Suppressor macrophage treated with lipopolysaccharide for 1 hour (primary cell): ENCODE data around the gene SFXN5.

Experiments used
- DNase-seq, 3 donors: peaks; one replicate each; pipeline ENCODE4 v3.0.0-alpha.2; 2020 to 2022

SFXN5 gene

GRCh38 chr2:73043276-73043675 is 28.2 kb downstream of the SFXN5 start:
- no peak for DNase-seq

- no peak for DNase-seq
Measured at GRCh38 chr2:73037947-73038585, 33.4 kb downstream of the SFXN5 start.

GRCh38 chr2:73036766-73037165 is 34.7 kb downstream of the SFXN5 start:
- no peak for DNase-seq

- DNase-seq, result no peak
Measured at GRCh38 chr2:73035899-73036711, 35.4 kb downstream of the SFXN5 start.

- peak; percentile 76 to 83 (median 82) for DNase-seq
Measured at GRCh38 chr2:73034661-73035375, 36.7 kb downstream of the SFXN5 start.

- DNase-seq, result no peak
Measured at GRCh38 chr2:73033766-73034381, 37.6 kb downstream of the SFXN5 start.

- no peak for DNase-seq
Measured at GRCh38 chr2:73033142-73033765, 38.3 kb downstream of the SFXN5 start.

- DNase-seq, result no peak
Measured at GRCh38 chr2:73032702-73033097, 38.8 kb downstream of the SFXN5 start.

GRCh38 chr2:73031725-73032701 is 39.5 kb downstream of the SFXN5 start:
- no peak for DNase-seq

- no peak for DNase-seq
Measured at GRCh38 chr2:73031095-73031678, 40.3 kb downstream of the SFXN5 start.

- DNase-seq, result peak in 2 of 3 donors; percentile 48 to 53
Measured at GRCh38 chr2:73028841-73029240, 42.7 kb downstream of the SFXN5 start.

GRCh38 chr2:73027340-73027739 is 44.2 kb downstream of the SFXN5 start:
- no peak for DNase-seq

GRCh38 chr2:73023497-73023896 is 48.0 kb downstream of the SFXN5 start:
- no peak for DNase-seq

GRCh38 chr2:73022024-73022568 is 49.4 kb downstream of the SFXN5 start:
- DNase-seq, result no peak

GRCh38 chr2:73021371-73022010 is 50.0 kb downstream of the SFXN5 start:
- no peak for DNase-seq

GRCh38 chr2:73020657-73021370 is 50.7 kb downstream of the SFXN5 start:
- DNase-seq, result no peak

GRCh38 chr2:73020306-73020656 is 51.2 kb downstream of the SFXN5 start:
- DNase-seq, result no peak

GRCh38 chr2:73018188-73018825 is 53.2 kb downstream of the SFXN5 start:
- no peak for DNase-seq

GRCh38 chr2:73013936-73014335 is 57.6 kb downstream of the SFXN5 start:
- DNase-seq, result no peak
